ENCODE results near the gene CFAP300. TPM values are rescaled to one million over a fixed set of nuclear protein-coding genes. Genes with fewer than 3 reads are reported as not detected.

The CFAP300 gene
- total RNA-seq, 1 experiment from 2014 or later, result 1.9 TPM

- Histone ChIP-seq H3K9me2 (ENCODE audit: insufficient read depth) (no peaks in the 10 kb centered on the region), H3K27me3 (ENCODE audit: insufficient read depth, low read depth) (no peaks in the 10 kb centered on the region), H3K4me1 (replicated peaks; ENCODE audit: insufficient read depth) (no peaks in the 10 kb centered on the region), H3F3A (ENCODE audit: insufficient read depth, low read depth) (peaks cover 3% of the 10 kb centered on the region; the same call in 1 of the 2 replicates), H3K79me2 (ENCODE audit: low read depth) (no peaks in the 10 kb centered on the region), H4K20me1 (ENCODE audit: insufficient read depth) (no peaks in the 10 kb centered on the region), H3K27ac (no peak overlapping the region), H3K36me3 (ENCODE audit: low read depth) (no peaks in the 10 kb centered on the region), H3K9me3 (ENCODE audit: insufficient read depth, low read depth) (no peaks in the 10 kb centered on the region), H2AFZ (no peak overlapping the region), H3K4me3 (no peak overlapping the region), H3K4me2 (no peak overlapping the region)
- BruUV-seq (replicated peaks), result no TSS peak
- ChIA-PET POLR2A (ENCODE audit: unreplicated experiment) (no interaction called here), CTCF (no interaction called here)
- intact Hi-C loops (cut with micrococcal nuclease; ENCODE audit: unreplicated experiment), result no loop called here
- TF ChIP-seq EZH2 (IDR thresholded peaks at IDR 0.05; ENCODE audit: low read depth) (no peak), CTCF (conservative IDR thresholded peaks at IDR 0.05) (no peak)
- no peak for DNase-seq
Measured at GRCh38 chr11:102061276-102061675, 14.0 kb downstream of the CFAP300 start.

GRCh38 chr11:102062106-102062505 is 14.9 kb downstream of the CFAP300 start:
- Histone ChIP-seq H3K9me2 (ENCODE audit: insufficient read depth) (no peaks in the 10 kb centered on the region), H3K4me1 (replicated peaks; ENCODE audit: insufficient read depth) (no peaks in the 10 kb centered on the region), H3F3A (ENCODE audit: insufficient read depth, low read depth) (no peaks in the 10 kb centered on the region), H4K20me1 (ENCODE audit: insufficient read depth) (no peaks in the 10 kb centered on the region), H3K27me3 (ENCODE audit: insufficient read depth, low read depth) (no peaks in the 10 kb centered on the region), H3K4me3 (no peak overlapping the region), H2AFZ (no peak overlapping the region), H3K79me2 (ENCODE audit: low read depth) (no peaks in the 10 kb centered on the region), H3K36me3 (ENCODE audit: low read depth) (no peaks in the 10 kb centered on the region), H3K4me2 (no peak overlapping the region), H3K27ac (no peak overlapping the region), H3K9me3 (ENCODE audit: insufficient read depth, low read depth) (no peaks in the 10 kb centered on the region)
- TF ChIP-seq EZH2 (IDR thresholded peaks at IDR 0.05; ENCODE audit: low read depth), result no peak
- no peak for TF ChIP-seq CTCF (conservative IDR thresholded peaks at IDR 0.05)
- DNase-seq, result no peak
- CTCF ChIA-PET, result no interaction called here
- POLR2A ChIA-PET (ENCODE audit: unreplicated experiment), result no interaction called here
- intact Hi-C loops (cut with micrococcal nuclease; ENCODE audit: unreplicated experiment), result no loop called here
- no TSS peak for BruUV-seq (replicated peaks)

- no peaks in the 10 kb centered on the region for H3K79me2 ChIP-seq (ENCODE audit: low read depth)
- H2AFZ ChIP-seq, result no peak overlapping the region
- H3K9me2 ChIP-seq (ENCODE audit: insufficient read depth), result 0 out of 2 replicates have a peak, but pooled peaks cover 3% of the 10 kb centered on the region
- no peak overlapping the region for H3K27ac ChIP-seq
- no peak overlapping the region for H3K4me2 ChIP-seq
- H3K36me3 ChIP-seq (ENCODE audit: low read depth), result no peaks in the 10 kb centered on the region
- H3K4me1 ChIP-seq (replicated peaks; ENCODE audit: insufficient read depth), result no peaks in the 10 kb centered on the region
- TF ChIP-seq EZH2 (IDR thresholded peaks at IDR 0.05; ENCODE audit: low read depth), result no peak
- TF ChIP-seq CTCF (conservative IDR thresholded peaks at IDR 0.05), result no peak
- no peak overlapping the region for H3K4me3 ChIP-seq
- H3F3A ChIP-seq (ENCODE audit: insufficient read depth, low read depth), result no peaks in the 10 kb centered on the region
- H4K20me1 ChIP-seq (ENCODE audit: insufficient read depth), result no peaks in the 10 kb centered on the region
- intact Hi-C loops (cut with micrococcal nuclease; ENCODE audit: unreplicated experiment), result no loop called here
- CTCF ChIA-PET, result no interaction called here
- no peaks in the 10 kb centered on the region for H3K27me3 ChIP-seq (ENCODE audit: insufficient read depth, low read depth)
- BruUV-seq (replicated peaks), result no TSS peak
- POLR2A ChIA-PET (ENCODE audit: unreplicated experiment), result no interaction called here
- H3K9me3 ChIP-seq (ENCODE audit: insufficient read depth, low read depth), result no peaks in the 10 kb centered on the region
- DNase-seq, result no peak
Measured at GRCh38 chr11:102064316-102064715, 17.1 kb downstream of the CFAP300 start.

Measured in PC-9 (cell line).